ENCODE data around the gene RAET1E. TPM values are rescaled to one million over a fixed set of nuclear protein-coding genes. Genes with fewer than 3 reads are reported as not detected.

Gene RAET1E
- total and polyA plus RNA-seq, 9 of the 15 experiments (the other 6 are each of a cell fraction or from before 2014, with no cell fraction given), result not detected

GRCh38 chr6:149895833-149896271 is 2.1 kb downstream of the RAET1E start:
- no peak overlapping the region for H3K9ac ChIP-seq (ENCODE audit: insufficient read depth in 1 of 2, low read depth in 2 of 2, low read length in 2 of 2)
- H3K4me3 ChIP-seq, result no peak overlapping the region
- 29% methylated on average over 5 of the region's 5 CpGs for WGBS (ENCODE audit: insufficient coverage, low coverage, missing lambda C conversion rate)
- H3K36me3 ChIP-seq (ENCODE audit: control insufficient read depth, insufficient read depth, low read length), result no peaks in the 10 kb centered on the region
- CTCF ChIA-PET (ENCODE audit: low intra/inter-chr PET ratio), result no interaction called here
- DNase-seq (ENCODE audit: extremely low read depth in 1 of 4, low spot score in 3 of 4) (peak in 1 of 4 experiments; percentile 7), ATAC-seq (no peak), FAIRE-seq (no peak)
- no peaks in the 10 kb centered on the region for H3K79me2 ChIP-seq (ENCODE audit: control insufficient read depth, insufficient read depth, low read length)
- no TSS peak for BruUV-seq (replicated peaks)
- H3K9me1 ChIP-seq (ENCODE audit: control insufficient read depth, insufficient read depth, low read length), result no peaks in the 10 kb centered on the region
- intact Hi-C loops (cut with micrococcal nuclease), result no loop called here
- no peak overlapping the region for H3K27ac ChIP-seq (ENCODE audit: extremely low read depth, low read depth, low read length)
- no peaks in the 10 kb centered on the region for H4K20me1 ChIP-seq (replicated peaks; ENCODE audit: control insufficient read depth, insufficient read depth, low read length)
- H2AFZ ChIP-seq (ENCODE audit: low read depth, low read length), result no peak overlapping the region; the same call in 1 of the 2 replicates
- POLR2A ChIA-PET, result interaction anchor here (1.0 to 1.4 kb wide), 3 partner anchors 9 to 25 kb away, joined by 3 to 13 read pairs (median 3); no protein-coding TSS in a partner anchor
- H3K27me3 ChIP-seq (ENCODE audit: control insufficient read depth in 2 of 2, insufficient read depth in 2 of 2, low read length in 2 of 2), result peaks cover 37 to 60% of the 10 kb centered on the region in 2 experiments
- no peak overlapping the region for H3K4me2 ChIP-seq (ENCODE audit: insufficient read depth, low read length)
- TF ChIP-seq ZFPM2 (CRISPR knock-in tag; IDR thresholded peaks at IDR 0.05) (no peak), NFIC (IDR thresholded peaks at IDR 0.05) (peak; percentile 16; the same call in 1 of the 2 replicates)
- H3K4me1 ChIP-seq (replicated peaks in 1 of 2; ENCODE audit: control insufficient read depth in 2 of 2, insufficient read depth in 2 of 2, low read length in 2 of 2), result no peaks in the 10 kb centered on the region
- in situ Hi-C loops (cut with MboI), result no loop called here
- H3K9me3 ChIP-seq (replicated peaks; ENCODE audit: control insufficient read depth, insufficient read depth, low read depth, low read length), result no peaks in the 10 kb centered on the region

GRCh38 chr6:149895048-149895590 is 2.8 kb downstream of the RAET1E start:
- ATAC-seq, result peak; percentile 44; the same call in 2 of the 3 replicates
- H3K27ac ChIP-seq (ENCODE audit: extremely low read depth, low read depth, low read length), result no peak overlapping the region
- no peak for TF ChIP-seq MEF2A (IDR thresholded peaks at IDR 0.05; ENCODE audit: control insufficient read depth, low read depth, low read length)
- no peak for TF ChIP-seq MXD1 (CRISPR knock-in tag; IDR thresholded peaks at IDR 0.05; ENCODE audit: borderline replicate concordance, poor library complexity, severe bottlenecking)
- TF ChIP-seq SPI1 (IDR thresholded peaks at IDR 0.05; ENCODE audit: borderline replicate concordance, low read depth, low read length), result peak; percentile 7; the same call in 1 of the 2 replicates
- TF ChIP-seq GABPB2 (CRISPR knock-in tag; conservative IDR thresholded peaks at IDR 0.05), result no peak
- TF ChIP-seq FOXA3 (CRISPR knock-in tag; conservative IDR thresholded peaks at IDR 0.05 in 1 of 2, IDR thresholded peaks at IDR 0.05 in 1 of 2), result peak in 1 of 2 experiments; percentile 58; a peak in 1 of 4 replicates
- no peak for TF ChIP-seq TEAD2 (tag; IDR thresholded peaks at IDR 0.05)
- no peak for TF ChIP-seq SOX6 (IDR thresholded peaks at IDR 0.05)
- TF ChIP-seq CTCF (IDR thresholded peaks at IDR 0.05 in 2 of 3, conservative IDR thresholded peaks at IDR 0.05 in 1 of 3; ENCODE audit: insufficient read depth in 2 of 3, low read depth in 1 of 3, low read length in 3 of 3), result 0 out of 6 replicates have a peak, but pooled peaks of 1 of the 3 experiments have one; percentile 9
- no peak for TF ChIP-seq FOS (IDR thresholded peaks at IDR 0.05; ENCODE audit: extremely low read depth, insufficient read length)
- TF ChIP-seq CEBPG (CRISPR knock-in tag; IDR thresholded peaks at IDR 0.05), result no peak
- TF ChIP-seq CEBPG (tag; conservative IDR thresholded peaks at IDR 0.05 in 1 of 2, IDR thresholded peaks at IDR 0.05 in 1 of 2), result no peak

More at GRCh38 chr6:149895048-149895590, 2.8 kb downstream of the RAET1E start:
- no peak overlapping the region for H3K9ac ChIP-seq (ENCODE audit: insufficient read depth in 1 of 2, low read depth in 2 of 2, low read length in 2 of 2)
- FAIRE-seq, result no peak
- intact Hi-C loops (cut with micrococcal nuclease), result no loop called here
- H3K9me3 ChIP-seq (replicated peaks; ENCODE audit: control insufficient read depth, insufficient read depth, low read depth, low read length), result no peaks in the 10 kb centered on the region
- WGBS (ENCODE audit: insufficient coverage, low coverage, missing lambda C conversion rate), result 5% methylated on average over 7 of the region's 7 CpGs
- no peaks in the 10 kb centered on the region for H3K36me3 ChIP-seq (ENCODE audit: control insufficient read depth, insufficient read depth, low read length)
- no peak overlapping the region for H3K4me3 ChIP-seq
- H3K4me1 ChIP-seq (replicated peaks in 1 of 2; ENCODE audit: control insufficient read depth in 2 of 2, insufficient read depth in 2 of 2, low read length in 2 of 2), result no peaks in the 10 kb centered on the region
- POLR2A ChIA-PET, result interaction anchor here (1.4 kb wide), 1 partner anchor 9 kb away, joined by 13 read pairs; no protein-coding TSS in a partner anchor
- in situ Hi-C loops (cut with MboI), result no loop called here
- CTCF ChIA-PET (ENCODE audit: low intra/inter-chr PET ratio), result no interaction called here
- peak in 2 of 4 experiments; percentile 5 to 20 for DNase-seq (ENCODE audit: extremely low read depth in 1 of 4, low spot score in 3 of 4)
- H4K20me1 ChIP-seq (replicated peaks; ENCODE audit: control insufficient read depth, insufficient read depth, low read length), result no peaks in the 10 kb centered on the region
- no peak overlapping the region for H3K4me2 ChIP-seq (ENCODE audit: insufficient read depth, low read length)
- no peaks in the 10 kb centered on the region for H3K79me2 ChIP-seq (ENCODE audit: control insufficient read depth, insufficient read depth, low read length)
- H3K27me3 ChIP-seq (ENCODE audit: control insufficient read depth in 2 of 2, insufficient read depth in 2 of 2, low read length in 2 of 2), result peaks cover 33 to 59% of the 10 kb centered on the region in 2 experiments
- H3K9me1 ChIP-seq (ENCODE audit: control insufficient read depth, insufficient read depth, low read length), result no peaks in the 10 kb centered on the region
- no TSS peak for BruUV-seq (replicated peaks)
- no peak overlapping the region for H2AFZ ChIP-seq (ENCODE audit: low read depth, low read length)

All from K562 (cell line).